Stimulated activated CD4-positive, alpha-beta T cell treated with anti-CD3 and anti-CD28 coated beads, TNF-alpha, amount 100 ng/mL, for 24 hours (primary cell): ENCODE measurements around the gene C16orf92.

ENCODE experiments used
- DNase-seq, 3 experiments: peaks; one replicate each; pipeline ENCODE4 v3.0.0-alpha.2; 2020; ENCODE audit warnings: low read depth in 3 of 3

Gene C16orf92

DNA sequence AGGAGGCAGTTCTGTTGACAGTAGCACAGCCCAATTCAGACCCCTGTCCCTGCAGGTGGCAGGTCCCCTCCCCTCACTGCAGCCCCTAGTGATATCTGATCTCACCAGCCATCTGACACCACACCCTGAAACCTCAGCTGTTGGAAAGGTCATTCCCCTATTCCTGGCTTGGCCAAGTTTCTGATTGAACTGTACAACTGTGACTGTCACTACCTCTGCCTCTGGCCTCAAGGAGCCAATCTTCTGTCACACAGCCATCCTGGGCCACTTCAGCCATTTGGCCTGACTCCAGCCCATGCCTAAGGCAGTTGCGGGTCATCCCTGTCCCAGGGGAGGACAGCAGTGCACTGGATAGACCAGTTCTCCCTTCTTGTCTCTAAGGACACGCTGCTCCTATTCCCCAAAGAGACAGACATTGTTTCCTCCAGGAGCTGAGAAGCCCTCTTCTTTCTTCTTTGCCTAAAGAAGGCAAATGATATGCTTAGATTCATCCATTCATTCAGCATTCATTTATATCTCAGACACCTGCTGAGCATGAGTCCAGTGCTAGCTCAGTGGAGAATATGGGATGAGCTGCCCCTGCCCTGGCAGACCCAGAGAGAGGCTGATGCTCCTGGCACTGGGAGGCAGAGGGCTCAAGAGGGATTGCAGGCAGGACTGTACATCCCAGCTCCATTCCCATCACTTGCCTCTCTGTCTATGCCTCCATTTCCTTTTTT, 38.0 kb downstream of the C16orf92 start:
- no peak for DNase-seq

DNA sequence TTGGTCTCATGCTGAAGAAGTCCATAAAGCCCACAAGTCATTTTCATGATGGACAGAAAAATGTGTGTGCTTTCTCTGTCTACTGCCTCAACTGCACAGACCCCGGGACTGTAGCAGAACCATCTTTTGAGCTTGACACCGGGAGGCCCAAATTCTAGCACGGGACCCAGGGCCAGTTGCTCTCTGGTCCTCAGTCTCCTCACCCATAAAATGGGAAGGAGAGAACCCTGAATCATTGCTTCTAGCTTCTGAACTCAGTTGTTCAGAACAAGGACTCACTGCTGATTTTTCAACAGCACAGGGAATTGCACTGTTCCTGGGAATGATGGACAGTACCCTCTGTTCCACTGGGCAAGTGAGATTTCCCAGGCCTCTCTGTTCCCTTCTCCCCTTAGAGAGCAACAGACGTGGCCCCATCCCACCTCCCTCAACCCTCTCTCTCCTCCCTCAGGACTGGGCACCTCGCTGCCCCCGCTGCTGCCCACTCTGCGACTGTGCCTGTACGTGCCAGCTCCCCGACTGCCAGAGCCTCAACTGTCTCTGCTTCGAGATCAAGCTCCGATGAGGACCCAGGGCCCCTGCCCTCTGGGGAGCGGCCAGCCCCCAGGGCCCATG, 40.4 kb downstream of the C16orf92 start:
- no peak for DNase-seq

DNA sequence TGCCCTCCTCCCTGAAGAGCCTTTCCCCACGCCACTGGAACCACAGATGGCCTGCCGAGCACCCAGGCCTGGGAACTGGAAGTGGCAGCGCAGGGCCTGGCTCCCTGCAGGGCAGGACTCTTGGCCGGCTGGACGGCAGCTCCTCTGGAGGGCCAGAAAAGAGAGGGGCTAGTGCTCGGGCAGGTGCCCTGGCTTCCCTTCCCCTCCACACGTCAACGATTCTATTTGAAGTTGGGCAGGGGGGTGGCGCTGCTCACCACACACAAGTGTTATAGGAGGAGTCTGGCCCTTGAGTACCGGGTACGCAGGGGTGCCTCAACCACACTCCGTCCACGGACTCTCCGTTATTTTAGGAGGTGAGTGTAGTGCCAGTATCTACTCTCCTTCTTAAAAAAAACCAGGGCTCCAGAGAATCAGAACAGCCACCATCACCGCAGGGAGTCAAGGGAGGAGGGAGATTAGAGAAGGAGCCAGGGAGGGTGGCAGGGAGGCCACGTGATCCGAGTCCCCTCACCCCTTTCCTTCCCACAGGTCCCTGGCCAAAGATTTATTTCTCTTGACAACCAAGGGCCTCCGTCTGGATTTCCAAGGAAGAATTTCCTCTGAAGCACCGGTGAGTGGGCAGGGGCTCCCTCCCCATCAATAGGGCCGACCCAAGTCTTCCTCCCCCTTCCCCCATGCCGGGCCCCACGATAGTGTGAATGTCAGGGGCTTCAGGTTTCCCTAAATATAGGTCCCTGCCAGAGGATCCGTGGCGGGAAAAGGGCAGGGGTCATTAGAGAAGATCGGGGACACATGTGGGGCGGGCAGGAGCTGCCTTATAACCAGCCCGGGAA, 41.1 kb downstream of the C16orf92 start:
- peak in 2 of 3 experiments; percentile 54 to 78 for DNase-seq

DNA sequence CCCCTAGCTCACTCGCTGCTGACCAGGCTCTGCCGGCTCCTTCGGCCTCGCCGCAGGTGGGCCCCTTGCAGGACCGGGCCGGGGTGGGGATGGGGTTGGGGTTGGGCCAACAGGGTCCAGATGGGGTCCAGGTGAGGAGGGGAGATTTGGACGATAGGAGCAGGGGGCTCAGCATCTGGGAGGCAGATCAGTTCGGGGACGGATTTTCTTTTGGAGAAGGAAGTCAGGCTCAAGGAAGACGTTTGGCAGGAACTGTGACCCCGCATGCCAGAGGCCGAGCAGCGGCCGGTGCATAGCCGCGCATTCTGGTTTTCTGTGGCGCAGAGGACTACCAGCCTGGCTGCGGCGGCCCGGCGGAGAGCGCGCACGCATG, 41.7 kb downstream of the C16orf92 start:
- no peak for DNase-seq

DNA sequence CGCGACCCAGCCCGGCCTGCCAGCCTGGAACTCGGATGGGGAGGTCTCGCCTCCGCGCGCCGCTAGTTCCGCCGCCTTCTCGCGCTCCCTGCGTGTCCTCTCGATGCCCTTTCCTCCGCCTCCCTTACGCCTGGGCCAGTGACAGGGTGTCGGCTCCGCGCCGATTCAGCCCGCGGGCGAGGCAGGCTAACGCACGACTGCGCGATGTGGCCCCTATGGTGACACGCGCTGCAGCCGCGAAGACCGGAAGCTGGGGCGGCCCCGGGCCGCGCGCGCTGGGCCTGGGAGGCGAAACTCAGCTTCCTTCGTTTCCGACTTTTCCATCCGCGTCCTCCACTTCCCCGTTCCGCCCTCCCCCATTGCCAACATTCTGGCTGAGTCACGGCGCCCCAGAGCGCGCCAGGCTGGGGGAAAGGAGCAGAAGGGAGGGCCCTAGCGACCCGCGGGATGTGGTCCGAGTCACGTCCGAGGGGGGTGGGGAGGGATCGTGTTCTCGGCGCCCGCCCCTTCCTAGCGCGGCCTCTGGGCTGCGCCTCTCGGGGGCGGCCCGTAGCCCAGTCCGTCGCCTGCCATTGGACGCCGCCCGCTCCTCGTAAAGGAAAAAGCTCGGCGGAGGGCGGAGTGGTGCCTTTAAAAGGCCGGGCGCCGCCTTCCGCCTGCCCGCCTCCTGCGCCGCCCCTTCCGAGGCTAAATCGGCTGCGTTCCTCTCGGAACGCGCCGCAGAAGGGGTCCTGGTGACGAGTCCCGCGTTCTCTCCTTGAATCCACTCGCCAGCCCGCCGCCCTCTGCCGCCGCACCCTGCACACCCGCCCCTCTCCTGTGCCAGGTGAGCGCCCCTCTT, 42.3 kb downstream of the C16orf92 start, which contains the start of gene ALDOA:
Gene ALDOA, plus strand, starts transcription at position 659 of the 841 bp plus-strand sequence. CDS start 1,138 bp downstream, outside the sequence.
- DNase-seq = peak; percentile 91 to 98 (median 94)

DNA sequence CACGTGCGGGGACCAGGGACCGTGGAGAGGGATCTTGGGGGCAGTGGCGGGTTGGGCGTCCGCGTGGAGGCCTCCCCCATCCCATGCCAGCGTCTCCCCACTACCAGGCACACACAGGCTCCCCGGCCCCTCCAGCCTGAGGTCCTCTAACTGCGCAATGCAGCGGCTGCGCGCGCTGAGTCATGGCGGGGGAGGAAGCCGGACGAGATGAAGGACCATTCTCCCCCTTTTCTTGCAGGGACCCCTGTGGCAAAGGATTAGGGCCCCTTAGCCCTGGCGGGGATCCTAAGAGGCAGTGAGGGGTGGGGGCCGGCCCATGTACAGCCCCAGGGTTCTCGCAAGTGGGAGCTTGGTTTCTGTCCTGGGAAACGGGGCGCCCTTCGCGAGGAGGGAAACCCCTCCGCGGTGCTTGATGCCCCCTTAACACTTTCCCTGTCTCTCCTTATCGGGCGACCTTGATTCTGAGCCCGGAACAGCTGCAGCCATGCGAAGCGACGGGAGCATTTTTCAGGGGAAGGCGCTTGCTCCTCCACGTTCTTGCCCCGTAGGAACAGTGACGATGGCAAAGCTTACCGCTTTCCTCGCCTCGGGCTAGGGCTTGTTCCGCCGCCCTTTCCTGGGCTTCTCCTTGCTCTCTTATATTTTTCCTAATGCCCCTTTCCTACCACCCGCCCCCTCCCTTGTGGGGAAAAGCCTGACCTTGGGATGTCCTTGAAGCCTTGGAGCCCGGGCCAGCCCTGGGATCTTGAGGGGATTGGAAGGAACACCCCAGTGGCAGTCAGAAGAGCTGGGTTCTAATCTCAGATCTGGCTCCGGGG, 43.2 kb downstream of the C16orf92 start:
- DNase-seq = no peak

DNA sequence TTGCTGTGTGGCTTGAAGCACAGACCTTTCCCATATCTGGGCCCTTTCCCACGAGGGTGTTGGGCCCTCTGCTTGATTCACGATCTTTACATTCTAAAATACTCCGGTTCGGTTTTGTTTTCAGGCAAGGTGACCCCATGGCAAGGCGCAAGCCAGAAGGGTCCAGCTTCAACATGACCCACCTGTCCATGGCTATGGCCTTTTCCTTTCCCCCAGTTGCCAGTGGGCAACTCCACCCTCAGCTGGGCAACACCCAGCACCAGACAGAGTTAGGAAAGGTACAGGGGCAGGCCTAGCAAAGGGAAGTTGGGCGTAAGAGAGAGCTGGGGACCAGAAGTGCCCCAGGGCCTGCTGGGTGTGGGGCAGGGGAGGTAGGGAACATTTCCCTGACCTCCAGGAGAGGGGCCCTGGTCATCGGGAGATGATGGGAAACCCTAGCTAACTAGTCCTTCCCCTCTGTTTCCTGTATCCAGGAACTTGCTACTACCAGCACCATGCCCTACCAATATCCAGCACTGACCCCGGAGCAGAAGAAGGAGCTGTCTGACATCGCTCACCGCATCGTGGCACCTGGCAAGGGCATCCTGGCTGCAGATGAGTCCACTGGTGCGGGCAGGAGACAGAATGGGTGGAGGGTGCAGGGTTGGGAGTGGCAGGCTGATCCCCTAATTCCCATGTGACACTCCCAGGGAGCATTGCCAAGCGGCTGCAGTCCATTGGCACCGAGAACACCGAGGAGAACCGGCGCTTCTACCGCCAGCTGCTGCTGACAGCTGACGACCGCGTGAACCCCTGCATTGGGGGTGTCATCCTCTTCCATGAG, 44.0 kb downstream of the C16orf92 start:
- no peak for DNase-seq

DNA sequence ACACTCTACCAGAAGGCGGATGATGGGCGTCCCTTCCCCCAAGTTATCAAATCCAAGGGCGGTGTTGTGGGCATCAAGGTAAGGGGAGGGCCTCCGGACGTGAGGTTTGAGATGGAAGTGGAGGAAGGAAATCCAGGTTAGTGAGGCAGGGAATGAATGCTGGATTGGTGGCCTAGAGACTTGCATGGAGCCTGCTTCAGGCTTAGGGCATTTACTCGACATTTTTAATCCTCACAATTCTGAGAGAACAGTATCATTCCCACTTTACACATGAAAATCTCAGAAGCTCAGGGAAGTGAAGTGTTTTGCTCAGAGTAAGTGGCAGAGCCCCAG, 44.6 kb downstream of the C16orf92 start:
- no peak for DNase-seq

DNA sequence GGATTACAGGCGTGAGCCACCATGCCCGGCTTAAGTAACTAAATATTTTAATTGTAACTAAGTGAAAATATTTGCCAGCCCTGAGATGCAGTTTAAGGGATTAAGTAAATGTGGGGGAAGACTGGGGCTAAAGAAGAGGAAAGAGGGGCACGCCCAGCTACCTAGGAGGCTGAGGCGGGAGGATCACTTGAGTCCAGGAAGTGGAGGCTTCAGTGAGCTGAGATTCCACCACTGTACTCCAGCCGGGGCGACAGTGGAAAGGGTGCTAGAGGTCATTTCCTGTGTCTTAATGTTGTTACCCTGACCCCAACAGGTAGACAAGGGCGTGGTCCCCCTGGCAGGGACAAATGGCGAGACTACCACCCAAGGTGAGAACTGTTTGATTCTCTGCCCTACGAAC, 45.3 kb downstream of the C16orf92 start:
- no peak for DNase-seq

DNA sequence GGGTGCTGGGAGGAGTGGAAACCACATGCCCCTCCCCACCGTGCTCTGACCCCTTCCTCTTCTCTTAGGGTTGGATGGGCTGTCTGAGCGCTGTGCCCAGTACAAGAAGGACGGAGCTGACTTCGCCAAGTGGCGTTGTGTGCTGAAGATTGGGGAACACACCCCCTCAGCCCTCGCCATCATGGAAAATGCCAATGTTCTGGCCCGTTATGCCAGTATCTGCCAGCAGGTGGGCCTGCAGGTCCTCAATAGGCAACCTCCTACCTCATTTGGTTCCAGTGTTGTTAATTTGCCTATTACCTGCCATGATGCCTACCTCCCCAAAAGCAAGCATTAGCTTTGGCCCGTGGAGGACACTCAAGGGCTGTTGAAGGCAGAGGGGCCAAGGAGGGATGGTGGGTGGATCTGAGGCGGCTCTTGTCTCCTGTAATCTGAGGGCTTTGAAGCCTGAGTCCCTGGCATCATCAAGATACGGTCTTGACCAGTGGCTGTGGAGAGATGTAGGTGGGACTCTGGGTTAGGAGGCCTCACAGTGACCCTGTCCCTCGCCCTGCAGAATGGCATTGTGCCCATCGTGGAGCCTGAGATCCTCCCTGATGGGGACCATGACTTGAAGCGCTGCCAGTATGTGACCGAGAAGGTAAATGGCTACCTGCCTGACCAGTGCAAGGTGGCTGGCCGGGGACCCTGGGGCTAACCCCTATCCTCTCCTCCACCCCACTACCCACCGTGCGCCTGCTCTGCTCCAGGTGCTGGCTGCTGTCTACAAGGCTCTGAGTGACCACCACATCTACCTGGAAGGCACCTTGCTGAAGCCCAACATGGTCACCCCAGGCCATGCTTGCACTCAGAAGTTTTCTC, 46.0 kb downstream of the C16orf92 start:
- no peak for DNase-seq

DNA sequence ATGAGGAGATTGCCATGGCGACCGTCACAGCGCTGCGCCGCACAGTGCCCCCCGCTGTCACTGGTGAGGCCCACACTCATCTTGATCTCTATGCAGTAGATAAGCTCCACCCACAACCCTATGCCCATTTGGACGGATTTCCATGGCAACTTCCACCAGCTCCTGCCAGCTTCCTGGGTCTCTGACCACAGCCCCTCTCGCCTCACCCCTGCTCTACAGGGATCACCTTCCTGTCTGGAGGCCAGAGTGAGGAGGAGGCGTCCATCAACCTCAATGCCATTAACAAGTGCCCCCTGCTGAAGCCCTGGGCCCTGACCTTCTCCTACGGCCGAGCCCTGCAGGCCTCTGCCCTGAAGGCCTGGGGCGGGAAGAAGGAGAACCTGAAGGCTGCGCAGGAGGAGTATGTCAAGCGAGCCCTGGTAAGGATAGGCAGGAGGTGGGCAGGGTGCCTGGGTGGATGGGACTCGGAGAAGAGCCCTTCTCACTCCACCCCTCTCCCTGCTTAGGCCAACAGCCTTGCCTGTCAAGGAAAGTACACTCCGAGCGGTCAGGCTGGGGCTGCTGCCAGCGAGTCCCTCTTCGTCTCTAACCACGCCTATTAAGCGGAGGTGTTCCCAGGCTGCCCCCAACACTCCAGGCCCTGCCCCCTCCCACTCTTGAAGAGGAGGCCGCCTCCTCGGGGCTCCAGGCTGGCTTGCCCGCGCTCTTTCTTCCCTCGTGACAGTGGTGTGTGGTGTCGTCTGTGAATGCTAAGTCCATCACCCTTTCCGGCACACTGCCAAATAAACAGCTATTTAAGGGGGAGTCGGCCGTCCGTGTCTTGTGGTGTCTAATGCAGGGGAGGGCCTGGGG, 46.8 kb downstream of the C16orf92 start:
- DNase-seq = no peak

DNA sequence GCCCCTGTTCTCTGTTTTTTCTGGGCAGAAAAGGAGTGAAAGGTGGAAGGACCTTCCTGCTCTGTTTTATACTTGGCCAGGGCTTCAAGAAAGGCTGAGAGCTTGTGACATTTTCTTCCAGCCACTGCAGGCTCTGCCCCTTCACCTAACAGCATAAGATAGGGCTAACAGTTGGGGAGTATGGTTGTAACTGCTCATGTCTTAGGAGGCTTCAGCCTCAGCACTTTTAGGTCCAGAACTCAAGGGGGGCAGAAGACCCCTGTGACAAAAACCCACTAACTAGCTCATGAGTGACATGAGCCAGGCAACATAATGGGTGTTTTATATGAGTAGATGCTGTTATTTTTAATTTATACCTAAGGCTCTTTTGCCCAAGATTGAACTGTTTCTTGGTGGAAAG, 47.5 kb downstream of the C16orf92 start:
- DNase-seq = no peak
